ENCODE measurements around the gene SNAI3.

GRCh38 chr16:88697831-88698615, 11.7 kb upstream of the SNAI3 start:
- TF ChIP-seq POLR2A (IDR thresholded peaks at IDR 0.05), result no peak
- TF ChIP-seq, protein P1, sequence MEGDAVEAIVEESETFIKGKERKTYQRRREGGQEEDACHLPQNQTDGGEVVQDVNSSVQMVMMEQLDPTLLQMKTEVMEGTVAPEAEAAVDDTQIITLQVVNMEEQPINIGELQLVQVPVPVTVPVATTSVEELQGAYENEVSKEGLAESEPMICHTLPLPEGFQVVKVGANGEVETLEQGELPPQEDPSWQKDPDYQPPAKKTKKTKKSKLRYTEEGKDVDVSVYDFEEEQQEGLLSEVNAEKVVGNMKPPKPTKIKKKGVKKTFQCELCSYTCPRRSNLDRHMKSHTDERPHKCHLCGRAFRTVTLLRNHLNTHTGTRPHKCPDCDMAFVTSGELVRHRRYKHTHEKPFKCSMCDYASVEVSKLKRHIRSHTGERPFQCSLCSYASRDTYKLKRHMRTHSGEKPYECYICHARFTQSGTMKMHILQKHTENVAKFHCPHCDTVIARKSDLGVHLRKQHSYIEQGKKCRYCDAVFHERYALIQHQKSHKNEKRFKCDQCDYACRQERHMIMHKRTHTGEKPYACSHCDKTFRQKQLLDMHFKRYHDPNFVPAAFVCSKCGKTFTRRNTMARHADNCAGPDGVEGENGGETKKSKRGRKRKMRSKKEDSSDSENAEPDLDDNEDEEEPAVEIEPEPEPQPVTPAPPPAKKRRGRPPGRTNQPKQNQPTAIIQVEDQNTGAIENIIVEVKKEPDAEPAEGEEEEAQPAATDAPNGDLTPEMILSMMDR (IDR thresholded peaks at IDR 0.05), result no peak

Data from uterus (tissue), 2 donors.